ENCODE data around the gene SLC12A7.

SLC12A7 gene

GRCh38 chr5:1014346-1014745 lies 97.5 kb downstream of the SLC12A7 start:
- no peak for DNase-seq

GRCh38 chr5:1013948-1014301 lies 97.9 kb downstream of the SLC12A7 start:
- DNase-seq, result no peak

GRCh38 chr5:1013238-1013947 lies 98.5 kb downstream of the SLC12A7 start:
- DNase-seq, result no peak

GRCh38 chr5:1012900-1013237 lies 99.0 kb downstream of the SLC12A7 start:
- DNase-seq, result no peak

- peak; percentile 17 for DNase-seq
These were observed 99.5 kb downstream of the SLC12A7 start for GRCh38 chr5:1012313-1012841.

- DNase-seq, result peak; percentile 26
These were observed 100.0 kb downstream of the SLC12A7 start for GRCh38 chr5:1011741-1012312.

GRCh38 chr5:1011226-1011631 lies 100.6 kb downstream of the SLC12A7 start:
- DNase-seq, result peak; percentile 37

GRCh38 chr5:1010641-1011046 lies 101.2 kb downstream of the SLC12A7 start:
- peak; percentile 21 for DNase-seq

GRCh38 chr5:1010181-1010510 lies 101.7 kb downstream of the SLC12A7 start:
- peak; percentile 28 for DNase-seq

GRCh38 chr5:1009359-1010180 lies 102.3 kb downstream of the SLC12A7 start:
- peak; percentile 25 for DNase-seq

- peak; percentile 53 for DNase-seq
These were observed 103.2 kb downstream of the SLC12A7 start, which contains the start of gene NKD2 for GRCh38 chr5:1008451-1009358. Gene NKD2, plus strand, starts transcription at chr5:1008802. Its CDS starts 256 bp downstream, at chr5:1009058.

GRCh38 chr5:1007681-1008450 lies 104.0 kb downstream of the SLC12A7 start:
- DNase-seq, result peak; percentile 28

- DNase-seq, result peak; percentile 20
These were observed 104.6 kb downstream of the SLC12A7 start for GRCh38 chr5:1007221-1007680.

- DNase-seq, result peak; percentile 22
These were observed 105.2 kb downstream of the SLC12A7 start for GRCh38 chr5:1006656-1007071.

- peak; percentile 29 for DNase-seq
These were observed 105.8 kb downstream of the SLC12A7 start for GRCh38 chr5:1005904-1006655.

GRCh38 chr5:1005249-1005851 lies 106.5 kb downstream of the SLC12A7 start:
- peak; percentile 27 for DNase-seq

- peak; percentile 34 for DNase-seq
These were observed 107.2 kb downstream of the SLC12A7 start for GRCh38 chr5:1004461-1005248.

- DNase-seq, result peak; percentile 24
These were observed 108.4 kb downstream of the SLC12A7 start for GRCh38 chr5:1003296-1003937.

- peak; percentile 11 for DNase-seq
These were observed 109.0 kb downstream of the SLC12A7 start for GRCh38 chr5:1002836-1003235.

Measured in activated CD4-positive, CD25-positive, alpha-beta regulatory T cell treated with anti-CD3 and anti-CD28 coated beads, Interleukin-2, amount 50 U/mL, for 72 hours (primary cell).